ENCODE results near the gene TBC1D22A. TPM values are rescaled to one million over a fixed set of nuclear protein-coding genes. Genes with fewer than 3 reads are reported as not detected.

TBC1D22A gene
- total RNA-seq, 4 donors from 2014 or later: 42.6 to 70.4 (median 55.1) TPM

- H3K36me3 ChIP-seq: peaks cover 0 to 8% (median 0%) of the 10 kb centered on the region in 3 donors
- TF ChIP-seq POLR2A (IDR thresholded peaks at IDR 0.05): no peak
- no peak for TF ChIP-seq CTCF (IDR thresholded peaks at IDR 0.05)
- H3K27ac ChIP-seq: no peak overlapping the region
- no peaks in the 10 kb centered on the region for H3K4me1 ChIP-seq
- no peaks in the 10 kb centered on the region for H3K9me3 ChIP-seq
- peak in 1 of 3 donors; percentile 45 for DNase-seq
- no peaks in the 10 kb centered on the region for H3K27me3 ChIP-seq
- H3K4me3 ChIP-seq: no peak overlapping the region
Measured at GRCh38 chr22:47176026-47176389, 413.6 kb downstream of the TBC1D22A start.

DNA sequence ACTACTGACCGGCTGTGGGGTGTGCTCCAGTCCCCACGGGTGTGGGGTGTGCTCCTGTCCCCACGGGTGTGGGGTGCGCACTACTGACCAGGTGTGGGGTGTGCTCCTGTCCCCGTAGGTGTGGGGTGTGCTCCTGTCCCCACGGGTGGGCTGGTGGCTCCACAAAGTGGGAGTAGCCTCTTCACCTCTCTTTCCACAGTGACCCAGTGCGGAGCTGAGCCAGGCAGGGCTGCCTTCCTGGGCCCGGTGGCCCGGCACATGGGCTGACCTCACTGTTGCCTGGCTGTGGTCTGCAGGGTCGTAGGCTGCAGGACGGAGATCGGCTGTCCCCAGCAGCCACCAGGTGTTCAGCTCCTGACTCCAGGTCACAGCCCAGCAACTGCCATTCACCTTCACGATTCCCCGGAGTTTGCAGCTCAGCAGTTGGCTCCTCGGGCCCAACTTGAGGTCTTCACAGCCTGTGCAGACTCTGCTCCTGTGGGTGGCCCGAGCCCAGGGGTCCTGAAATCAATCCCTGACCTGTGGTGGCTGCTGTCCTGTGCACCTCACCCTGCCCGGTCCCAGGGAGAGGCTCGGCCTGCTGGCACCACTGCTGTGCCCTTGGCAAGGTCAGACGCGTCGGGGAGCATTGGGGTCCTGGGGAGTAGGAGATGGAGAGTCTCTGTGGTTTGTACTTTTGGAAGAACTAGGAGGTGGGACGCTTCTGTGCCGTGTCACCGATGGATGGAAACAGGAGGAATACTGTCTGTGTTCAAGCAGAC lies 414.3 kb downstream of the TBC1D22A start:
- H3K4me1 ChIP-seq: no peaks in the 10 kb centered on the region
- H3K27me3 ChIP-seq: no peaks in the 10 kb centered on the region
- DNase-seq: peak in 1 of 3 donors; percentile 43
- no peak overlapping the region for H3K4me3 ChIP-seq
- peaks cover 0 to 8% (median 0%) of the 10 kb centered on the region in 3 donors for H3K36me3 ChIP-seq
- H3K9me3 ChIP-seq: no peaks in the 10 kb centered on the region
- no peak overlapping the region for H3K27ac ChIP-seq
- no peak for TF ChIP-seq POLR2A (IDR thresholded peaks at IDR 0.05)
- TF ChIP-seq CTCF (IDR thresholded peaks at IDR 0.05): no peak

DNA sequence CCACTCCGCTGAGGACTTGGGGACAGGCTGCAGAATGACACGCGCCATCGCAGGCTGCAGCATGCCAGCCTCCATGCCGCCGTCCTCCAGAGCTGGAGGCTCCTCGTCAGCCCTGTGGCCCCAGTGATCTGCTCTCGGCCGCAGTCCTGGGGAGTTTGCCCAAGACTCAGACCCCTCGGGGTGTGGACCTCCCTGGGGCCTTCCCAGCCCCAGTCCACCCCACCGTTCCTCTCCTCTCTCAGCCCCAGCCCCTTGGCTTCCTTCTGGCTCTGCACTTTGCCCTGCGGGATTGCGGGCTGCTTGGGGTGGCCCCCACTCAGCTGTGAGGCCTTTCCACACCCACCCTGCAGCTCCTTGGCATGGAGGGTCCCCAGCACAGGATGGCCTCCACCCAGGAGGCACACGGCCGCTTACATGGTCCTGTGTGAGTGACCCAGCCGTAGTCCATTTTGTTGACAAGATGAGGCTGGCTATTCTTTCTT lies 414.9 kb downstream of the TBC1D22A start:
- Histone ChIP-seq H3K4me3 (no peak overlapping the region), H3K27me3 (no peaks in the 10 kb centered on the region), H3K9me3 (no peaks in the 10 kb centered on the region), H3K4me1 (no peaks in the 10 kb centered on the region), H3K27ac (no peak overlapping the region), H3K36me3 (peaks cover 0 to 8% (median 0%) of the 10 kb centered on the region in 3 donors)
- TF ChIP-seq CTCF (IDR thresholded peaks at IDR 0.05) (no peak), POLR2A (IDR thresholded peaks at IDR 0.05) (no peak)
- peak in 1 of 3 donors; percentile 37 for DNase-seq

- DNase-seq: peak in 1 of 3 donors; percentile 8
- no peak overlapping the region for H3K27ac ChIP-seq
- no peaks in the 10 kb centered on the region for H3K9me3 ChIP-seq
- no peaks in the 10 kb centered on the region for H3K27me3 ChIP-seq
- H3K4me3 ChIP-seq: no peak overlapping the region
- TF ChIP-seq CTCF (IDR thresholded peaks at IDR 0.05): no peak
- no peak for TF ChIP-seq POLR2A (IDR thresholded peaks at IDR 0.05)
- no peaks in the 10 kb centered on the region for H3K4me1 ChIP-seq
- H3K36me3 ChIP-seq: peaks cover 0 to 8% (median 0%) of the 10 kb centered on the region in 3 donors
Measured at GRCh38 chr22:47178339-47178738, 415.9 kb downstream of the TBC1D22A start.

GRCh38 chr22:47180796-47181195 lies 418.3 kb downstream of the TBC1D22A start:
- Histone ChIP-seq H3K4me1 (no peaks in the 10 kb centered on the region), H3K27ac (no peak overlapping the region), H3K9me3 (no peaks in the 10 kb centered on the region), H3K36me3 (no peaks in the 10 kb centered on the region), H3K27me3 (no peaks in the 10 kb centered on the region), H3K4me3 (no peak overlapping the region)
- no peak for DNase-seq
- no peak for TF ChIP-seq CTCF (IDR thresholded peaks at IDR 0.05)
- no peak for TF ChIP-seq POLR2A (IDR thresholded peaks at IDR 0.05)

Measured in Peyer's patch (tissue), 4 donors.